H1 (cell line): ENCODE measurements around the gene OR6C65. TPM values are rescaled to one million over a fixed set of nuclear protein-coding genes. Genes with fewer than 3 reads are reported as not detected.

ENCODE experiments used
- CTCF ChIA-PET: fragments of 300-600 bp; sonication (Branson Sonifier 250); formaldehyde crosslinking; loops from one replicate; lab custom pipeline; 2021; ENCODE audit not compliant: partially characterized antibody; lab: Charles Lee
- POLR2A ChIA-PET: fragments of 300-600 bp; sonication (Branson Sonifier 250); formaldehyde crosslinking; loops from one replicate; lab custom pipeline; 2021; ENCODE audit warnings: inconsistent platforms; ENCODE audit not compliant: partially characterized antibody; lab: Charles Lee
- DNase-seq, 2 experiments: peaks; one replicate each; pipeline versions ENCODE4 v3.0.0 to v3.0.0-alpha.2; 2010 to 2022; ENCODE audit warnings: low spot score in 2 of 2, low read depth in 1 of 2, mixed read lengths in 1 of 2
- FAIRE-seq: peaks from 2 replicates; lab custom pipeline; 2011; peaks lifted over from hg19 to GRCh38; lab: Jason Lieb, UNC
- H2AFZ ChIP-seq: 2 replicates; pipeline ENCODE4 v1.8.1; 2012; ENCODE audit warnings: low read length, inconsistent platforms
- H2AK5ac ChIP-seq: 2 replicates; pipeline ENCODE4 v1.6.1; 2013; ENCODE audit warnings: low read depth, low read length
- H2BK120ac ChIP-seq: replicated peaks from 2 replicates; pipeline ENCODE3; 2013; ENCODE audit warnings: low read depth, low read length, inconsistent platforms
- H2BK12ac ChIP-seq: 2 replicates; pipeline ENCODE4 v1.6.1; 2013; ENCODE audit warnings: low read depth, low read length
- H2BK15ac ChIP-seq: 2 replicates; pipeline ENCODE4 v1.6.1; 2013; ENCODE audit warnings: low read length
- H2BK20ac ChIP-seq: 2 replicates; pipeline ENCODE4 v1.6.1; 2013; ENCODE audit warnings: low read length
- H2BK5ac ChIP-seq: 2 replicates; pipeline ENCODE4 v1.6.1; 2013; ENCODE audit warnings: low read depth, low read length
- H3K14ac ChIP-seq: 2 replicates; pipeline ENCODE4 v1.6.1; 2013; ENCODE audit warnings: inconsistent platforms; ENCODE audit not compliant: insufficient read length
- H3K18ac ChIP-seq: 2 replicates; pipeline ENCODE4 v1.6.1; 2013; ENCODE audit warnings: low read length; ENCODE audit errors: extremely low read depth
- H3K23ac ChIP-seq: 2 replicates; pipeline ENCODE4 v1.6.1; 2013; ENCODE audit warnings: inconsistent platforms; ENCODE audit not compliant: insufficient read length
- H3K23me2 ChIP-seq: 2 replicates; pipeline ENCODE4 v1.6.1; 2013; ENCODE audit warnings: low read depth, low read length
- H3K27ac ChIP-seq: 2 replicates; pipeline ENCODE4 v1.6.1; 2011; ENCODE audit warnings: low read depth, low read length, inconsistent platforms
- H3K27me3 ChIP-seq, 4 experiments: replicated peaks in 1 of 4; 1 replicate in 1 of 4; 2 replicates in 3 of 4; pipeline versions ENCODE4 v1.6.1 to v1.8.1; 2011 to 2013; ENCODE audit warnings: low read length in 3 of 4, mild to moderate bottlenecking in 3 of 4, inconsistent platforms in 2 of 4, mixed read lengths in 2 of 4, moderate library complexity in 1 of 4; ENCODE audit not compliant: control insufficient read depth in 3 of 4, insufficient read depth in 3 of 4; ENCODE audit errors: extremely low read depth in 1 of 4
- H3K36me3 ChIP-seq, 4 experiments: 2 replicates each; pipeline versions ENCODE4 v1.6.1 to v1.8.1; 2011 to 2013; ENCODE audit warnings: mild to moderate bottlenecking in 4 of 4, low read length in 3 of 4, moderate library complexity in 2 of 4, control low read depth in 1 of 4, inconsistent platforms in 1 of 4; ENCODE audit not compliant: insufficient read depth in 4 of 4, control insufficient read depth in 2 of 4
- H3K4ac ChIP-seq: replicated peaks from 2 replicates; pipeline ENCODE3; 2013; ENCODE audit warnings: low read length, low read depth, mixed read lengths, inconsistent platforms; ENCODE audit not compliant: insufficient read length
- H3K4me1 ChIP-seq, 4 experiments: replicated peaks in 1 of 4; 1 replicate in 1 of 4; 2 replicates in 3 of 4; pipeline versions ENCODE4 v1.6.1 to v1.8.1; 2011 to 2013; ENCODE audit warnings: low read length in 3 of 4, inconsistent platforms in 2 of 4, mixed read lengths in 1 of 4; ENCODE audit not compliant: insufficient read depth in 4 of 4, control insufficient read depth in 3 of 4
- H3K4me2 ChIP-seq, 2 experiments: 2 replicates each; pipeline versions ENCODE4 v1.6.1 to v1.8.1; 2011 to 2013; ENCODE audit warnings: low read depth in 2 of 2, low read length in 2 of 2, control low read depth in 1 of 2, inconsistent platforms in 1 of 2, mild to moderate bottlenecking in 1 of 2; ENCODE audit not compliant: insufficient read depth in 1 of 2
- H3K4me3 ChIP-seq, 4 experiments: fragments of 200-600, 300-600 bp in 1 of 4; sonication (generic), shearing (Covaris generic), sonication (Bioruptor Twin) in 1 of 4; 2 replicates each; pipeline versions ENCODE4 v1.5.1 to v1.8.1; 2011 to 2016; ENCODE audit warnings: low read length in 4 of 4, low read depth in 3 of 4, control low read depth in 2 of 4, inconsistent platforms in 2 of 4, mild to moderate bottlenecking in 2 of 4, mixed read lengths in 1 of 4, moderate library complexity in 1 of 4; ENCODE audit not compliant: insufficient read depth in 2 of 4; ENCODE audit errors: extremely low read depth in 1 of 4
- H3K56ac ChIP-seq: replicated peaks from 2 replicates; pipeline ENCODE3; 2013; ENCODE audit warnings: low read depth, mild to moderate bottlenecking, mixed read lengths, low read length, inconsistent platforms; ENCODE audit not compliant: insufficient read length
- H3K79me1 ChIP-seq: 2 replicates; pipeline ENCODE4 v1.6.1; 2013; ENCODE audit warnings: low read depth, low read length, control low read depth
- H3K79me2 ChIP-seq, 2 experiments: 2 replicates each; pipeline versions ENCODE4 v1.6.1 to v1.8.1; 2012 to 2013; ENCODE audit warnings: low read length in 2 of 2, mild to moderate bottlenecking in 2 of 2, inconsistent platforms in 1 of 2; ENCODE audit not compliant: insufficient read depth in 2 of 2, control insufficient read depth in 1 of 2
- H3K9ac ChIP-seq, 4 experiments: replicated peaks in 1 of 4; 1 replicate in 1 of 4; 2 replicates in 3 of 4; pipeline versions ENCODE4 v1.6.1 to v1.8.1; 2011 to 2013; ENCODE audit warnings: low read depth in 3 of 4, low read length in 3 of 4, control low read depth in 2 of 4, mild to moderate bottlenecking in 2 of 4, moderate library complexity in 2 of 4, inconsistent platforms in 1 of 4; ENCODE audit errors: extremely low read depth in 1 of 4
- H3K9me3 ChIP-seq, 2 experiments: 2 replicates each; pipeline versions ENCODE4 v1.6.1 to v1.8.1; 2012 to 2013; ENCODE audit warnings: mild to moderate bottlenecking in 2 of 2, moderate library complexity in 2 of 2, control low read depth in 1 of 2, inconsistent platforms in 1 of 2, low read depth in 1 of 2, low read length in 1 of 2, mixed read lengths in 1 of 2; ENCODE audit not compliant: insufficient read depth in 2 of 2
- H4K20me1 ChIP-seq, 2 experiments: replicated peaks in 1 of 2; 2 replicates each; pipeline versions ENCODE3 to v1.8.1; 2011 to 2013; ENCODE audit warnings: inconsistent platforms in 2 of 2, low read length in 2 of 2, mild to moderate bottlenecking in 1 of 2; ENCODE audit not compliant: insufficient read depth in 2 of 2, control insufficient read depth in 1 of 2
- H4K5ac ChIP-seq: 2 replicates; pipeline ENCODE4 v1.6.1; 2013; ENCODE audit warnings: low read length, low read depth, mixed read lengths, inconsistent platforms; ENCODE audit not compliant: insufficient read length
- H4K8ac ChIP-seq: 2 replicates; pipeline ENCODE4 v1.8.0; 2013; ENCODE audit warnings: mild to moderate bottlenecking, moderate library complexity, low read length, inconsistent platforms; ENCODE audit not compliant: insufficient read depth; ENCODE audit errors: extremely low read depth
- H4K91ac ChIP-seq: replicated peaks from 2 replicates; pipeline ENCODE3; 2013; ENCODE audit warnings: low read length, mixed read lengths, inconsistent platforms; ENCODE audit not compliant: insufficient read length
- E2F6 ChIP-seq: IDR thresholded peaks from 2 replicates; pipeline ENCODE4 v1.6.1; 2012; ENCODE audit warnings: inconsistent platforms
- polyA plus RNA-seq, 7 experiments: library from polyadenylated mRNA; depleted of rRNA in 3 of 7; stranded (reverse) in 5 of 7; unstranded in 2 of 7; fragments of >200 nt in 5 of 7; fragments of 200-250 nt in 2 of 7; gene quantifications; 1 replicate in 5 of 7; 2 replicates in 1 of 7; 4 replicates in 1 of 7; pipeline versions ENCODE4 v1.2.1 to v1.2.3, GENCODE V29; 2011 to 2013; ENCODE audit warnings: missing spikeins in 2 of 7, mixed read lengths in 2 of 7
- total RNA-seq: library from RNA; stranded (reverse); fragmentation: NEBNext Ultra II Directional; extraction: Animal tissue kit (Norgen Biotek cat#: 25700); gene quantifications from 2 replicates; pipeline ENCODE4 v1.2.1, GENCODE V29; 2021

OR6C65 gene
- total and polyA plus RNA-seq, 2 of the 8 experiments (the other 6 are each of a cell fraction or from before 2014, with no cell fraction given) = not detected

GRCh38 chr12:55448825-55449224, 48.5 kb downstream of the OR6C65 start:
- no peaks in the 10 kb centered on the region for H3K27me3 ChIP-seq
- no peak overlapping the region for H3K4ac ChIP-seq
- H3K14ac ChIP-seq = no peak overlapping the region
- ChIA-PET CTCF (interaction anchor here (0.9 kb wide), 1 partner anchor 165 kb away, joined by 3 read pairs; no protein-coding TSS in a partner anchor), POLR2A (no interaction called here)
- H3K9me3 ChIP-seq = no peaks in the 10 kb centered on the region
- H4K5ac ChIP-seq = no peak overlapping the region
- no peak overlapping the region for H2AFZ ChIP-seq
- H2BK5ac ChIP-seq = no peak overlapping the region
- no peak overlapping the region for H2BK120ac ChIP-seq
- no peaks in the 10 kb centered on the region for H3K36me3 ChIP-seq
- no peak overlapping the region for H2AK5ac ChIP-seq
- no peaks in the 10 kb centered on the region for H3K4me1 ChIP-seq
- H3K79me1 ChIP-seq = no peaks in the 10 kb centered on the region
- no peak overlapping the region for H4K91ac ChIP-seq
- H2BK15ac ChIP-seq = no peak overlapping the region
- no peaks in the 10 kb centered on the region for H3K23me2 ChIP-seq
- no peak overlapping the region for H4K8ac ChIP-seq
- H3K4me2 ChIP-seq = no peak overlapping the region
- no peaks in the 10 kb centered on the region for H4K20me1 ChIP-seq
- H3K9ac ChIP-seq = no peak overlapping the region
- no peak overlapping the region for H2BK12ac ChIP-seq
- no peak overlapping the region for H3K27ac ChIP-seq
- H3K4me3 ChIP-seq = no peak overlapping the region
- no peak overlapping the region for H3K56ac ChIP-seq
- H2BK20ac ChIP-seq = no peak overlapping the region
- no peak overlapping the region for H3K23ac ChIP-seq
- FAIRE-seq = no peak
- DNase-seq = no peak
- no peaks in the 10 kb centered on the region for H3K79me2 ChIP-seq
- no peak overlapping the region for H3K18ac ChIP-seq
- TF ChIP-seq E2F6 = no peak
